NCI-H2196 treated with DMSO at 0.1 percent for 48 hours (cell line): Measurements from ENCODE around the gene NT5DC1.
A peak's percentile ranks its signal among the peaks of the same experiment; 100 is the strongest.

Source experiments
- DNase-seq: peaks from one replicate; lab custom pipeline; 2025; ENCODE audit not compliant: unreplicated experiment; lab: John Stamatoyannopoulos, UW

The NT5DC1 gene

DNA sequence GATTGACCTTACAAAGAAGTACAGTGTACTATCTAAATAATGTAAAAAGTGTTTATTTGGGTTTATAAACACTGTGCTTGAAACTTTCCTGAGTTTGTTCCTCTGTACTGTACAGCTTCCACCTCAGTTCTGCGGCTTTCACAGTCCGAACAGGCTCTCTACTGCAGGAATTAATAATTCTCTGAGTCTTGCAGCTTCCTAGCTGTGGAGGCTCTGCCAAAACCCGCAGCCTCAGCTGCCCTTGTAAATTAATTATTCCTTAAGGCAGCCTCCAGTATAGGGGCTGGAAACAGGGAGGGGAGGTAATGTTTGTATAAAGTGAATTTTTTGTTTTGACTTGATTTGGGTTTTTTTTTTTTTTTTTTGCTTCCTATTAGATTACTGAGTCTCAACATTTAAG lies 134.0 kb downstream of the NT5DC1 start:
- no peak for DNase-seq

DNA sequence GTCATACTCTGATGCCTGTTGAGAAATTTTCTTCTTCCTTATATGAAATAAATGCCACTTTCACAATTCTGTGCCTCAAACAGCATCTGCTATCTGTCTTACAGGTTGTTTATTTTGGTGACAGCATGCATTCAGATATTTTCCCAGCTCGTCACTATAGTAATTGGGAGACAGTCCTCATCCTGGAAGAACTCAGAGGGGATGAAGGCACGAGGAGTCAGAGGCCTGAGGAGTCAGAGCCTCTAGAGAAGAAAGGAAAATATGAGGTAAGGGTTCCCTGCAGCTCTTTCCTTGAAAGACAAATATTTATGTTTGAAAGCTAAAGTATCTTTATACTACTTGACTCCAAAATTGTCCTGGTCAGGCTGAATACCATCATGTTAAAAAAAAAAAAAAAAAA lies 137.4 kb downstream of the NT5DC1 start:
- no peak for DNase-seq

DNA sequence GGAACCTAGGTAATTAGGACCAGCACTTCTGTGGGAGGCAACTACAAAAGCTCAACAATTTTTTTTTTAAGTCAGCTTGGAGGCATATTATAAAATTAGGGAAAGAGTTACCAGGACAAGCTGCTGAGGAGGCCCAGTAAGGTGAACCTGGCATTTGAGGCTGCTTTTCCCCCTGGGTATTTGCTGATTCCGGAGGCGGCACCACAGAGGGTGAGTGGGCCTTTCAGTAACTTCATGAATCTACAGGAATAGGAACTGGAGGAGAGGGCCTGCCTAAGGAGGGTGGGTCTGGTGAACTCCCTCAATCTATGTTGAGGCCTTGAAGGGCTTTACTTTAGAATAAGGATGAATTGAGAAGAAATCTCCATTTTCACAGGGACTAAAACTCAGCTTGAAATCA lies 138.6 kb downstream of the NT5DC1 start:
- no peak for DNase-seq

DNA sequence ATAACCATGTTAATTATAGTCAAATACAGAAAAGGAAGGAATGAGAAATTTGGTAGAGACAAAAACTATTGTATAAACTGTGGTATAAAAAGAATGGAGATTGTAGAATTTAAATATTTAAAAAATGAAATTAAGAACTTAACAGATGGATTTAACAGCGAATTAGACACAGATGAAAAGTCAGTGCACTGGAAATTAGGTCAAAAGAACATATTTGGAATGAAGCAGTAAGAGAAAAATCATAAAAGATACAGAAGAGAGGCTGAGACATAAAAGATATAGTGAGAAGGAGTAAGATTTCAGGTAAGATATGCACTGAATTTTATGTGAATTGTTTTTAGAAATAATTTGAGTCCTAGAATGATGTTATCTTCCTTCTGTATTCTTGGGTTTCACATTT lies 139.2 kb downstream of the NT5DC1 start:
- DNase-seq, result no peak

DNA sequence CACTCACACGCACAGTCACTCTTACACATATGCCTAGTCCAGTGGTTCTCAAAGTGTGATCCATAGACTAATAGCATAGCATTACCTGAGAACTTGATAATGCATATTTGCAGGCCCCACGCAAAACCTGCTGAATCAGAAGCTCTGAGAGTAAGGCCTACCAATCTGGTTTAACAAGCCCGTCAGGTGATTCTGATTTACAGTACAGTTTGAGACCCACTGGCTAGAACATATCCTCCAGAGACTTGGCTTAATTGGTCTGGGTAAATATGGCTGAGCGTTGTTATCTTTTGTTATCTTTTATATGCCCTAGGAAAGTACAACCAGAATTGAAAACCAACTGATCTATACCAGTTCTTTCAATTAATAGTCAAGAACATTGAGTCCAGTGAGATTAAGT lies 143.6 kb downstream of the NT5DC1 start:
- no peak for DNase-seq

DNA sequence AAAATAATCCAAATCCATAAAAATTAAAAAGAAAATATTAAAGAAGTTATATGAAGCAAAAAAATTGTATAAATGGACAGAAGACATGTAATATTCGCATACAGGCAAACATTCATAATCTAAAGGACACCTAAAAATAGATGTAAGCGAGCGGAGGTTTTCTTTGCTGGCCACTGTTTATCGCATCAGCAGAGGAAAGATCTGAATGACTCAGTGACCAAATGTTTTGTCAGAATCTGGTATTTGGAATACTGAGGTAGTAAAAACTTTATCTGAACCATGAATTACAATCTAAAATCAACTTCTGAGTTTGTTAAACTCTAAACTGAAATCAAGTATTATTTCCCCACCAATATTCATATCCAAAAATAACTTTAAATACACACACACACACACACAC lies 145.4 kb downstream of the NT5DC1 start:
- no peak for DNase-seq

DNA sequence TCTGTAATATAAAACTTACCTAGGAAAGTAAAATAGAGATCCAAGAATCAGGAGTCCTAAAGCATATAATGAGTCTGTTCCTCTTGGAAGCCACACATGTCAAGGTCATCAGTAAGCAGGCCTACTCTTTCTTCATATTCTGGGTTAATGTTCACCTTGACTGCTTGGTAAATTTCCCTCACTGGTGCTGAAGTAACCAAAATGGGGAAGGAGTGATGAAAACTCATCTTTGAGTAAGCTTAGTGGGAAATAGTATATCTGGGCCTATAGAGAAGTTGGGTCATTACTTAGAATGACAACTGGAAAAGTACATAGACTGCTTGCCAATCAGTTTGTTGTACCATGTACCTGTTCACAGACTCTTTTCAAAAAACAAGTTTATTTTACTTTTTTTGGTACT lies 146.6 kb downstream of the NT5DC1 start:
- DNase-seq, result no peak

DNA sequence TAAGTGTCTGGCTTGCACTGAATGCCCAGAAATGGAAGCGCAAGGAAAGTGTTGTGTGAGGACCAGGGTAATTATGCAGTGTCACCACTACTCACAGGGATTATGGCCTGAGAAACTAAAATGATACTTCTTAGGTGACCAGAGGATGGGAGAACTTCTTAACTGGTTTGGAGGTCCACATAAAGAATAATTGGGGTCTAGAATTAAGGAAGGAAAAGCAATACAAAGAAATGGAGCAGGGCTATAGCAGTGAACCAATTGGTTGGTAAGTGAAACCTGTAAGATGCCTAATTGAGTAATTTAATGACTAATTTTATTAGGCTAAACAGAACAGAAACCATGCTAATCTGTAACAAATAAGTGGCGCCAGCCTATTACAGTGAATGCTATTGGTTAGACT lies 147.9 kb downstream of the NT5DC1 start:
- no peak for DNase-seq

DNA sequence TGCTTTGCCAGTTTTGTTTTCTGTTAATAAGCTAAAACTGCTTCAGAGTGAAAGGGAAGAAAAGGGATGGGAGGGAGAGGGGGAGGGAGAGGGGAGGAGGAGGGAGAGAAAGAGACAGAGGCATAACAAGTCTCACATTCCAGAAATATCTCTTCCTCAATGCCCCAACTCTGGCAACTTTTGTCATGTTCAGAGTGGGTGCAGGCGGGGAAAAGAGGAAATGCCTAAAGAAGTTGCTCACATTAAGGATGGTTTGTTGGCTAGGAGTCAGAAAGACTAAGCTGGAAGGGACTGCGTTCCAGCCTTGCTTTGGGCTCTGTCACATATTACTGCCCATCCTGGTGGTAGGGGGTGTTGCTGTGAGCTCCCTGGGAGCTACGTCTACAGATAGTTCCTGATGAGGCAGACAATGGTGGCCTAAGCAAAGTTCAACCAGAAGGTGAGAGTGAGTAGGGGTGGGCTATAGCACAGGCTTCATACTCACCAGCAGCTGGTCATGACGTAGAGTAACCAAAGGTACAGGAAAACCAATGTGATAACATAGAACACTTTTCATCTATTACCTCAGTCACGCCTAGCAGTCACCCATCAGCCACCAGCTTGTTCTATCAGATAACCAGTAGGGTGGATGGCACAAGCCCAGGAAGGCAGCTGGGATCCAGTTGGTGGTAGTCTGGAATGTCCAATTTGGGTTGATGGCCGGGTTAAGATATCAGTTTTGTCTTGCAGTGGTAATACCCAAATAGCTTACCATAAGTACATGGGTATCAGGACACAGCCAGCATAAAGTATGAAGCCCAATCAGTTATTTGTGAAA lies 151.1 kb downstream of the NT5DC1 start:
- DNase-seq, result no peak

DNA sequence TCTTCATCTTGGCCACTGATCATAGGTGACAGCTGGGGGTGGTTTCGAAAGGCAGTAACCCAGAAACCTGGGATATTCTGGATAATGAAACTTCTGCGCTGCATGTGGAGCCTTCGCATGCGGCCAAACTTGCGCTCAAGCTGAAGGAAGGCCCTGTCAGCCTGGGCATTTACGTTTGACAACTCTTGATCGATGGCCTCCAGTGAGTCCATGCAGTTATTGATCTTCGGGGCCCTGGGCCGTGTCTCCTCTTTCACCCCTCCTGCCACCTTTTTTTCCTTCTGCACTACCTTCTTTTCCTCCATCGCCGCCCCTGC lies 152.5 kb downstream of the NT5DC1 start:
- DNase-seq, result no peak

DNA sequence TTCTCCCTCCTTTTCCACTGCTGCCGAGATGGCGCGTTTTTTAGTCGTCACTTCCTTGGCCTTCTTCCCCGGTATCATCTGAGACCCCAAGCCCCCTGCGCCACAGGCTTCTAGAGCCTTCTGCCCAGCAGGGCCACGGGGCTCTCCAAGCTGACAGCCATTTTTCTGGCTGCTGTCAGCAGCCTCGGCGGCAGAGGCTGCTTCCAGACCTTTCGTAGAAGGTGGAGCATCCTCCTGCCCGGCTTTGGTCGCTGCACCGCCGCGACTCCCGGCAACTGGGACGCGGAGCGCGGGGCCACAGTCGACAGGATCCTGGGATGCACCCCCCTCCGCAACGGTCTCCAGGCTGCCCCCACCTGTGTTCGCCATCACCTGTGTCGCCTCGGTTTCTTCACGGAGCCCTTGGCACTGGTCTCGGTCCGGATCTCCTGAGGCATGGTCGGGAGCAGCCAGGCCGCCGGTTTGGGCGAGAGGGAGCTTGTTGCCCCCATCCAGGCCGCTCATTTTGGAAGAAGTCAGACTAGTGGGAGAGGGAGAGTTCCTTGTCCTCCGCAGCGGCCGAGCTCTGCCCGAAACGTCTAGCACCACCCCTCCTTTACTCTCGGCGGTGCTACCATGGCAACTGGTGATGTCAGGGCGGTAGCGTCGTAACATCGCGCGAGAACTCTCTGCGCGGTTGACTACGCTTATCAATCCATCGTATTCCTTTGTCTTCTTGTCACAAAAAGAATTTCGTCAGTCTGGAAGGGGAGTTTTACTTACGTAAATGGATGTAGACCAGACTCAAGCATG lies 153.0 kb downstream of the NT5DC1 start, which contains the start of gene TSPYL4:
TSS of gene TSPYL4 (minus strand) at position 571 of the 792 bp plus-strand sequence. CDS start at position 504, 67 bp downstream.
- peak; percentile 85 for DNase-seq

DNA sequence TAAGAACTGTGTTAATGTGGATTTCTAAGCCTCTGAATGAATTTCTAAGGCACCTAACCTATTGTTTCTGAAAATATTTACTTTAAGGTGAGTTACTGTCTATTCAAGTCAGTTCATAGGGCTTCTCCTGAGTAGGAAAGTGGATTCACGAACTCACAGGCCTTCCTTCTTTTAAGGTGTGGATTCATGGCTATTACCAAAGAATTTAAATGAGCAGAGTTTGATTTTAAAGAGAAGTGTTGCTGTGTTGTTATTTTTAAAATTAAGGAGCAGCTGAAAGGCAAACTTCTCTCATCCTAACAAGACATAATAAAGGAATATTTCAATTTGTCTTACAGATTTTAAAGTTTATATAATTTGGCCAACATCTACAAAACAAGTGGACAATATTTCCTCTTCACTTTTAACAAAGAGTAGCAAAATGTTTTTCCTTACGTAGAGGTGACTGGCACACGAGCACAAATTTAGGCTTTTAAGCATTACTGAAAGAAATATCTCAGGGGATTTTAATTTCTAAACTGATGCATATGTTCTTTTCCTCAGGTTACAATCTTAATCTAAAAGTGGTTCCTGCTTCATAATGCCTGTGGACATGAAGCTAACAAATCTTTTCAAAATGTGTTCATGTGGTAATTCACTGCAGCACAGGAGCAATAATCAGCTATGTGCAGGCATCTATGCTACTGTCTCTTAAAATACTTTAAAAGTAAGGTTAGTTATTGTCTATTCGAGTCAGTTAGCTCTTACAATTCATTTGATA lies 153.8 kb downstream of the NT5DC1 start:
- DNase-seq, result no peak

DNA sequence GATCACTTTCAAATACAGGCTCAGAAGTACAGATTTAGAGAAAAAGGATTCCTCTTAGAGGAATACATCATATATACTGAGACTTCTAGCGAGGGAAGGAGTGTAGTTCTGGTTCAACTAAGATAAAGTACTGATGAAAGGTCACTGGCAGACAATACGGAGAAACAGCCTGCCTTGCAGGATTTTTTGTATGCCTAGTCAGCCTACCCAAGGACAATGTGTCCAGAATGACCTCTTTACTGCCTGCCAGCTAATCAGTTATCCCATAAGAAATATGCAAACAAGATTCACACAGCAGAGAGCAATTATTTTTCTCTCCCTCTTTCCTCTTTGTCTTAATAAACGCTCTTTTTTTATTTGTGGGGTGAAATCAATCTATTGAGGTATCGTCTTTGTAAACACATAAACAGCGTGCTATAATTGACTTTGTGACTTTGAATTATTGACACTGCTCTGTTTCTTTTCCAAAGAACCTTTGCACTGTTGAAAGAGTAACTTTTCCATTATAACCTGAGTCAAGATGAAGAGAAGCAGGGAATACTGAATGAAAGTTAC lies 154.7 kb downstream of the NT5DC1 start:
- no peak for DNase-seq

DNA sequence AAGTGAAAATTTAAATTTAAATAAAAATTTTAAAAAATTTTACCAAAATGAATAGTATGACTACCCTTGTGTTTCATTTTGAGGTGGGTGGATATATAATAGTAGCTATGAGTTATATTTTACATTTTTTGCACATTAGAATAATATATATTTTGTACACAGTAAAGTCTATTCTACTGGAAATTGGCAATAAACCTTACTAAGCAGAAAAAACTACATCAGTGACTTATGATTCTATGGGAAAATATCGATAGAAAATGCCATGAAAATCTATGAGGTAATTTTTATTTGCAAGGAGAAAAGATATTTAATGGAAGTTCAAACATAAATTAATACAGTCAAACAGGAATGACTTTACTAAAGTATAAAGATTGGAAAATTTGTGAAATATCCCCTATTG lies 156.0 kb downstream of the NT5DC1 start:
- no peak for DNase-seq

DNA sequence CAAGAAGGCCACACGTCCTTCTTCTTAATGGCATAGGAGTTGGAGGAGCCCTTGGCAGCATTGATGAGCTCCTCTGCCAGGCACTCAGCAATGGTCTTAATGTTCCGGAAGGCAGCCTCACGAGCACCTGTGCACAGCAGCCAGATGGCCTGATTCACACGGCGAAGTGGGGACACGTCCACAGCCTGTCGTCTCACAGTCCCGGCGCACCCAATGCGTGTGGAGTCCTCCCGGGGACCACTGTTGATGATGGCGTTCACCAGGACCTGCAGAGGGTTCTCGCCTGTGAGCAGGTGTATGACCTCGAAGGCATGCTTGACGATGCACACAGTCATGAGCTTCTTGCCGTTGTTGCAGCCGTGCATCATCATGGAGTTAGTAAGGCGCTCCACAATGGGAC lies 157.9 kb downstream of the NT5DC1 start:
- DNase-seq, result no peak

DNA sequence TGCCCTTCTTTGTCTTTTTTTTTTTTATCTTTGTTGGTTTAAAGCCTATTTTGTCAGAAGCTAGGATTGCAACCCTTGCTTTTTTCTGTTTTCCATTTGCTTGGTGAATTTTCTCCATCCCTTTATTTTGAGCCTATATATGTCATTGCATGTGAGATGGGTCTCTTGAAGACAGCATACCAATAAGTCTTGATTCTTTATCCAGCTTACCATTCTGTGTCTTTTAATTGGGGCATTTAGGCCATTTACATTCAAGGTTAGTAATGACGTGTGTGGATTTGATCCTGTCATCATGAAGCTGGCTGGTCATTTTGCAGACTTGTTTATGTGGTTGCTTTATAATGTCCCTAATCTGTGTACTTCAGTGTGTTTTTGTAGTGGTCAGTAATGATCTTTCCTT lies 162.7 kb downstream of the NT5DC1 start:
- DNase-seq, result no peak

DNA sequence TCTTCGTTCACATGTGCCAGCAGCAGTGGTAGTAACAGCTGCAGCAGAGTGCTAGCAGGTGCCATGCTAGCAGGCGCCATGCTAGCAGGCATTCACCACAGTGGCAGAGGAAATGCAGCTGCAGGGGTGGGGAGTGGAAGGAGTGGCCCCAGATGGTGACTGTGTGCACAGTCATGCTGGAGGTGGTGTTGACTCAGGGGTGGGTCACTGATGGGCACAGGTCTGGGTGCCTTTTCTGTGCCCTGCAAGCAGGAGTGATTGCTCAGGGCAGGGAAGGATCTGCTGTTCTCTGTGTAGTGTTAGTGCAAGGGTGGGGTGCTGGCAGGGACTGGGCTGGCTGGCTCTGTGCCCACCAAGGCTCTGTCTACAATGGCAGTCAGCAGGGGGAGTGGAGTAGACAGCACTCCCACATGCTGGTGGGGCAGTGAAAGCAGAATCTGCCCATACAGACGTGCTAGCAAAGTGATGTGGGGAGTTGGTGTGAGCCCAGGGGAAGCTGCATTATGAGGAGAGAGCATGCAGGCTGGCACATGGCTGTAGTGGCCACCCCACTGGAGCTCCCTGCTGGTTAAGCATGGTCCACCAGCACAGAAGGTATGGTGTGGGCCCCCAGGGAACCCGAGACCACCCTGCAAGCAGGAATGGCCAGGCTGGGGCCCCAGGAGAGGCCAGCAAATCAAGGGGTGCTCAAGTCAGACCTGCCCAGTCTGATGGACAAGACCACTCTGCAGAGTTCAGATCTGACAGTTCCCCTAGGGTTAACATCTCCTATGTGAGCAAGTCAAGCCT lies 164.6 kb downstream of the NT5DC1 start:
- no peak for DNase-seq

DNA sequence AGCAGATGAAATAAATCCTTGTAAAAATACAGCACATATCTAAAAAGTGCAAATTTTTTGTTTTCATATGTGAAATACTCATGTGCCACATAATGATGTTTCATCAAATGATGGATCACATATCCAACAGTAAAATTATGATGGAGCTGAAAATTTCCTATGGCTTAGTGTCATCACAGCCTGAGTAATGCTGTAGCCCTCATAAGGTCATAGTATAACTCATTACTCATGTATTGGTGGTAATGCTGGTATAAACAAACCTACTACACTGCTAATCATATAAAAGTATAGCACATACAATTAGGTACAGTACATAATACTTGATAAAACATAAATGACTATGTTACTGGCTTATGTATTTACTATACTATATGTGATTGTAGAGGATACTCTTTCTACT lies 166.2 kb downstream of the NT5DC1 start:
- no peak for DNase-seq

DNA sequence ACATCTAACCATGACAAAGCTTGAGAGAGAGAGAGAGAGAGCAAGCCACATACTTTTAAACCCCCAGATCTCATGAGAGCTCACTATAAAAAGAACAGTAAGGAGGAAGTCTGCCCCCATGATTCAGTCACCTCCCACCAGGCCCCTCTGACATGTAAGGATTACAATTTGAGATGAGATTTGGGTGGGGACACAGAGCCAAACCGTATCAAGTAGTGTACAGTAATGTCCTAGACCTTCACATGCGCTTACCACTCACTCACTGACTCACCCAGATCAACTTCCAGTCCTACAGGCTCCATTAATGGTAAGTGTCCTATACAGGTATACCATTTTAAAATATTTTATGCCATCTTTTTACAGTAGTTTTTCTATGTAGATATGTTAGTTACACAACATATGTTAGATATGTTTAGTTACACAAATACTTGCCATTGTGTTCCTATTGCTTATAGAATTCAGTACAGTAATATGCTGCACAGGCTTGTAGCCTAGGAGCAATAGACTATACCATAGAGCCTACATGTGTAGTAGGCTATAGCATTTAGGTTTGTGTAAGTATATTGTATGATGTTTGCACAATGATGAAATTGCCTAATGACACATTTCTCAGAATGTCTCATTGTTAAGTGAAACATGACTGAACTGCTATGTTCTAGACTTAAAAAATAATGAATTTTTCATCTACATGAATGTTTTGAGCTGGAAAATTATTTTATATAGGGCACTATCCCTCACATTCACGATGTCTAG lies 167.4 kb downstream of the NT5DC1 start:
- no peak for DNase-seq
